ENCODE results near the gene POU2F1.

The POU2F1 gene

DNA sequence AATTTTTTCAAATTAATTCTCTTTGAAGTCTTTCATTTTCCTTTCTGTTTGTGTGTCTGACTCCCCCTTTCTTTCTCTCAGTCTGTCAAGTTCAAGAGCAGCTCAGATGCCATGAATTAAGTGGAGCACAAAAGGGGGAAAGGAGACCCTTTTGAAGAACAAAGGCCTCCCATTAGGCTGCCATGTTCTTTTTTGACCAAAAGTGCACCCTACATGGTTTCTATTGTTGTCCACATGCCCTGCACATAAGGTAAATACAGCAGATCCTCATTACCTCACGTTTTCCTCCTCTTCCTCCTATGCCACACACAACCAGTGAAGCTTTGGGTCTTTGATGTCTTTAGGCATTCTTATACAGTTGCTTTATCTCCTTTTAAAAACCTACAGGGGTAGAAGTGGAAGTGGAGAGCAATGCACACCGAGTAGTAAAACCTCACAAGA is 47.7 kb downstream of the POU2F1 start:
- no peak for DNase-seq (ENCODE audit: low read depth)
- H3K4me3 ChIP-seq (ENCODE audit: control insufficient read depth, low read depth, low read length): no peak overlapping the region
- TF ChIP-seq, protein P1, sequence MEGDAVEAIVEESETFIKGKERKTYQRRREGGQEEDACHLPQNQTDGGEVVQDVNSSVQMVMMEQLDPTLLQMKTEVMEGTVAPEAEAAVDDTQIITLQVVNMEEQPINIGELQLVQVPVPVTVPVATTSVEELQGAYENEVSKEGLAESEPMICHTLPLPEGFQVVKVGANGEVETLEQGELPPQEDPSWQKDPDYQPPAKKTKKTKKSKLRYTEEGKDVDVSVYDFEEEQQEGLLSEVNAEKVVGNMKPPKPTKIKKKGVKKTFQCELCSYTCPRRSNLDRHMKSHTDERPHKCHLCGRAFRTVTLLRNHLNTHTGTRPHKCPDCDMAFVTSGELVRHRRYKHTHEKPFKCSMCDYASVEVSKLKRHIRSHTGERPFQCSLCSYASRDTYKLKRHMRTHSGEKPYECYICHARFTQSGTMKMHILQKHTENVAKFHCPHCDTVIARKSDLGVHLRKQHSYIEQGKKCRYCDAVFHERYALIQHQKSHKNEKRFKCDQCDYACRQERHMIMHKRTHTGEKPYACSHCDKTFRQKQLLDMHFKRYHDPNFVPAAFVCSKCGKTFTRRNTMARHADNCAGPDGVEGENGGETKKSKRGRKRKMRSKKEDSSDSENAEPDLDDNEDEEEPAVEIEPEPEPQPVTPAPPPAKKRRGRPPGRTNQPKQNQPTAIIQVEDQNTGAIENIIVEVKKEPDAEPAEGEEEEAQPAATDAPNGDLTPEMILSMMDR (conservative IDR thresholded peaks at IDR 0.05; ENCODE audit: control insufficient read depth, insufficient read depth, low read depth, low read length): no peak

DNA sequence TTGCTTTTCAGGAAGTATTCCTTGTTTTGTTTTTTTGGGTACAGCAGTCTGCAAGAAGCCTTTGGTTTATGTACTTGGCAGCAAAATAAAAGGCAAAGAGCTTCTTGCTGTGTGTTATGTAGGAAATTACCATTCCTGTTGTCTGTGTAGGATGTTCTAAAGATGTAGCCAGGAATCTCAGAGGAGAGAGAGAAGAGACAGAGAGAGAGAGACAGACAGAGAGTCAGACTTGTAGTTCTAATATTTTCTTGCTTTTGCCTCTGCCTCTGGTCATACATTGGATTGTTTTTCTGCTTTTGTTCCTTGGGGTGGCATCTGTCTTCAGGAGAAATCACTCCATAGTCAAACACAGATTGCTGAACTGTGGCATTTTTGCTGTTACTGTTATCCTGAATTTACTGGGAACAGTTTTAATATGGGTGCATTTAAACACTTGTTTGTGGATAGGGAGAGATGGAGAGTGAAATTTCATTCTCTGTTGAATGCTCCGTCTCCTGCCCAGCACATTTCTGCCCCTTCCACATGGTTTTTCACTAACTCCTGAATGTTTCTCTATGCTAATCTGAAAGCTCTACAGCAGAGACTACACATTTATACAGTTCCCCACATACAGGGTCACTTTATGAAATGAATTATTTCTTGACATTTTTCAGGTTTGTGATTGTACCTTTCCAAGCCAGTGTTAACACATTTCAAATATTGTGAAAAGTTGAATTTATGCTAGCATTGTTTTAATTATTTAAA is 49.8 kb downstream of the POU2F1 start:
- H3K4me3 ChIP-seq (ENCODE audit: control insufficient read depth, low read depth, low read length): no peak overlapping the region
- TF ChIP-seq, protein P1 (conservative IDR thresholded peaks at IDR 0.05; ENCODE audit: control insufficient read depth, insufficient read depth, low read depth, low read length): no peak
- DNase-seq (ENCODE audit: low read depth): no peak

DNA sequence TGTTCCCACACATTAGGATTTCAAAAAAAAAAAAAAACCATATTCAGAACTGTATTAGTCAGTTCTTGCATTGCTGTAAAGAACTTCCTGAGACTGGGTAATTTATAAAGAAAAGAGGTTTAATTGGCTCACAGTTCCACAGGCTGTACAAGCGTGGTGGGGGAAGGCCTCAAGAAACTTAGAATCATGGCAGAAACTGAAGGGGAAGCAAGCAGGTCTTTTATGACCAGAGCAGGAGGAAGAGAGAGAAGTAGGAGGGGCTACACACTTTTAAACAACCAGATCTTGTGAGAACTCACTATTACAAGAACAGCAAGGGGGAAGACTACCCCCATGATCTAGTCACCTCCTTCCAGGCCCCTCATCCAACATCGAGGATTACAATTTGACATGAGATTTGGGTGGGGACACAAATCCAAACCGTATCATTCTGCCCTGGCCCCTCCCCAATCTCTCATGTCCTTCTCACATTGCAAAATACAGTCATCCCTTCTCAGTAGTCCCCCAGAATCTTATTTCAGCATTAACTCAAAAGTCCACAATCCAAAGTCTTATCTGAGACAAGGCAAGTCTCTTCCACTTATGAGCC is 51.8 kb downstream of the POU2F1 start:
- H3K4me3 ChIP-seq (ENCODE audit: control insufficient read depth, low read depth, low read length): no peak overlapping the region
- no peak for DNase-seq (ENCODE audit: low read depth)
- TF ChIP-seq, protein P1 (conservative IDR thresholded peaks at IDR 0.05; ENCODE audit: control insufficient read depth, insufficient read depth, low read depth, low read length): no peak

DNA sequence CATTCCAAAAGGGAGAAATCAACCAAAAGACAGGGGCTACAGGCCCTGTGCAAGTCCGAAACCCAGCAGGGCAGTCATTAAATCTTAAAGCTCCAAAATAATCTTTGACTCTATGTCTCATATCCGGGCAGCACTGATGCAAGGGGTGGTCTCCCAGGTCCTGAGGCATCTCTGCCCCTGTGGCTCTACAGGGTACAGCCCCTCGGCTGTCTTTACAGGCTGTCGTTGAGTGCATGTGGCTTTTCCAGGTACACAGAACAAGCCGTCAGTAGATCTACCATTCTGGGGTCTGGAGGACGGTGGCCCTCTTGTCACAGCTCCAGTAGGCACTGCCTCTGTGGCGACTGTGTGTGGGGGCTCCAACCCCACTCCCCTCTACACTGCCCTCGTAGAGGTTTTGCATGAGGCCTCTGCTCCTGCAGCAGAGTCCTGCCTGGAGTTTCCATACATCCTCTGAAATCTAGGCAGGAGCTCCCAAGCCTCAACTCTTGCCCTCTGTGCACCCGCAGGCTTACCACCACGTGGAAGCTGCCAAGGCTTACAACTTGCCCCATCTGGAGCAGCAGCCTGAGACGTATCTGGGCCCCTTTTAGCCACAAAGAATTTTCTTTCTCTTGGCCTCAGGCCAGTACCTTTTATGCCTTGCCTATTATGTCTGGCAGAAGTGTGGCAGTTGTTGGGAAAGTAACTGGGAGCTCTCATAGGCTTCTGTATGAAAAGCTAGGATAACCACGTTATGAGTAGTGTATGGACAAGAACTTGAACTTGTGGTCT is 52.5 kb downstream of the POU2F1 start:
- no peak overlapping the region for H3K4me3 ChIP-seq (ENCODE audit: control insufficient read depth, low read depth, low read length)
- DNase-seq (ENCODE audit: low read depth): peak; percentile 31
- TF ChIP-seq, protein P1 (conservative IDR thresholded peaks at IDR 0.05; ENCODE audit: control insufficient read depth, insufficient read depth, low read depth, low read length): no peak

DNA sequence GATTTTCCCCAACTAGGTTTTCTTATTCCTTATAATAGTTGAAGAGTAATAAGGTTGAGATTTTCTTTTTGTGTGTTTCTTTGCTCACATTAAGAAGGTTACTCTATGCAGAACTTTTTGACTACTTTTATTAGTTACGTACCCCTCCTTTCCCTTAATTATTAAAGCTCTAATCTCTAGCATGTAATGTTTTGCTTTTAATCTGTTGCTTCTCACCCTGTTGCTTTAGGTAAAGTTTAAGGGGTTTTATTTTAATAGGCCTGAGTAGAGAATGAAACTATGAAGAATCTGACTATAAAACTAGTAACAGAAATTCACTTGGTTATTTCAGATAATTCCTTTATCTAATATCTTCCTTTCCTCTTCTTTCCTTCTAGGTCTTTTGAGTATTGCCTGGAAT is 53.4 kb downstream of the POU2F1 start:
- no peak for DNase-seq (ENCODE audit: low read depth)
- TF ChIP-seq, protein P1 (conservative IDR thresholded peaks at IDR 0.05; ENCODE audit: control insufficient read depth, insufficient read depth, low read depth, low read length): no peak
- H3K4me3 ChIP-seq (ENCODE audit: control insufficient read depth, low read depth, low read length): no peak overlapping the region

DNA sequence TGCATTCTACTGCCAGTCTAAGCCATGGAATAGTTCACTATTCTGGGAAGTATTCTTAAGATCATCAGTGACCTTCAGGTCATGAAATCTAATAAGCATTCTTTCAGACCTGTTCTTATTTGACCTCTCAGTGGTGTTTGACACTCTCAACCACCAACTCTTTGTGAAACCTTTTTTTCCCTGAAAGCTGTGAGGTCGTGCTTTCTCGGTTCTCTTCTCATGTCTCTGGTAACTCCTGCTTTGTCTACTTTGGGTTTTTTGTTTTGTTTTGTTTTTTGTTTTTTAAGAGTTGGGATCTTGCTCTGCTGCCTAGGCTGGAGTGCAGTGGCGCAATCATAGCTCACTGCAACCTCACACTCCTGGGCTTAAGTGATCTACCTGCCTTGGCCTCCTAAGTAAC is 56.3 kb downstream of the POU2F1 start:
- TF ChIP-seq, protein P1 (conservative IDR thresholded peaks at IDR 0.05; ENCODE audit: control insufficient read depth, insufficient read depth, low read depth, low read length): no peak
- H3K4me3 ChIP-seq (ENCODE audit: control insufficient read depth, low read depth, low read length): no peak overlapping the region
- DNase-seq (ENCODE audit: low read depth): no peak
